GM23248 (cell line): ENCODE data around the gene ABR.

ENCODE experiments used
- EZH2 ChIP-seq: fragments of 200-600 bp; sonication (generic); IDR thresholded peaks from 2 replicates; pipeline ENCODE4 v1.6.1; 2018; ENCODE audit warnings: antibody characterized with exemption, mild to moderate bottlenecking; ENCODE audit not compliant: insufficient read depth, poor library complexity, severe bottlenecking
- EZH2phosphoT487 ChIP-seq: fragments of 200-600 bp; sonication (generic); IDR thresholded peaks from 2 replicates; pipeline ENCODE4 v1.6.1; 2018; ENCODE audit warnings: antibody characterized with exemption, moderate library complexity, mild to moderate bottlenecking, low read depth; ENCODE audit not compliant: insufficient read depth

DNA sequence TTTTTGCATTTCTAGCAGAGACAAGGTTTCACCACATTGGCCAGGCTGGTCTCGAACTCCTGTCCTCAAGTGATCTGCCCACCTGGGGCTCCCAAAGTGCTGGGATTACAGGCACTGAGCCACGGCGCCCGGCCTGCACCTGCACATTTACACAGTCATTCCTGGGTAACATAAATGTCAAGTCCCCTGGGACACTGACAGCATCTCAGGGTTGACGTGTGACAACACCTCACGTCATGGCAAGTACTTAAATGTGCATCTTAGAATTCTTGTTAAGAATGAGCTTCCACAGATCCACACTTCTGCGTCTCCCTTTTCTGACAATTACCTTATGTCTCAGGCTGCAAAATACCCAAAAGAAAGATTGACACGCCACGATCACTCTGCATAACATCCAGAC, 80.5 kb downstream of the ABR start:
- no peak for TF ChIP-seq EZH2
- no peak for TF ChIP-seq EZH2phosphoT487
